HEK293 (cell line): ENCODE results near the gene C8B.

Experiments
- CTCF ChIA-PET: fragments of 350-600 bp; formaldehyde crosslinking; extraction: SDS; loops from one replicate; lab custom pipeline; 2021; ENCODE audit warnings: antibody characterized with exemption; lab: Yijun Ruan, JAX
- POLR2A ChIA-PET: fragments of 300-600 bp; formaldehyde crosslinking; extraction: SDS; loops from one replicate; lab custom pipeline; 2020; ENCODE audit warnings: antibody characterized with exemption, inconsistent platforms; lab: Yijun Ruan, JAX
- H3K27ac ChIP-seq: fragments of 200-500 bp; sonication (Bioruptor generic); 2 replicates; pipeline ENCODE4 v1.5.1; 2014; ENCODE audit warnings: low read depth, low read length, control low read depth, inconsistent platforms; ENCODE audit errors: extremely low read depth
- H3K36me3 ChIP-seq, 2 experiments: fragments of 200-500 bp in 1 of 2; sonication (Bioruptor generic) in 1 of 2; 1 replicate in 1 of 2; 2 replicates in 1 of 2; pipeline ENCODE4 v1.5.1; 2014 to 2017; ENCODE audit warnings: inconsistent platforms in 2 of 2, low read length in 2 of 2; ENCODE audit not compliant: control insufficient read depth in 2 of 2, insufficient read depth in 1 of 2
- H3K4me1 ChIP-seq: fragments of 200-500 bp; sonication (Bioruptor generic); 2 replicates; pipeline ENCODE4 v1.5.1; 2014; ENCODE audit warnings: mild to moderate bottlenecking, low read length, inconsistent platforms; ENCODE audit not compliant: control insufficient read depth, insufficient read depth
- H3K4me3 ChIP-seq: 2 replicates; pipeline ENCODE4 v1.5.1; 2011; ENCODE audit warnings: low read depth, mild to moderate bottlenecking, control low read depth, low read length, moderate library complexity
- H3K9me3 ChIP-seq: fragments of 200-500 bp; sonication (Bioruptor generic); 2 replicates; pipeline ENCODE4 v1.5.1; 2014; ENCODE audit warnings: low read depth, low read length, inconsistent platforms; ENCODE audit not compliant: control insufficient read depth, insufficient read depth
- SCRT1 ChIP-seq: fragments of 450-650 bp; formaldehyde crosslinking; IDR thresholded peaks from 2 replicates; pipeline ENCODE4 v1.5.1; 2016; ENCODE audit warnings: missing biosample characterization, missing genetic modification characterization, borderline replicate concordance
- TCF7L2 ChIP-seq: IDR thresholded peaks from 2 replicates; pipeline ENCODE4 v1.6.1; 2011; ENCODE audit warnings: low read depth, mild to moderate bottlenecking, inconsistent platforms, low read length, moderate library complexity, borderline replicate concordance
- TRIM28 ChIP-seq: IDR thresholded peaks from 2 replicates; pipeline ENCODE4 v1.6.1; 2011; ENCODE audit warnings: low read length, control low read depth, borderline replicate concordance
- ZBTB21 ChIP-seq: fragments of 450-650 bp; formaldehyde crosslinking; IDR thresholded peaks from 2 replicates; pipeline ENCODE4 v1.5.1; 2017; ENCODE audit warnings: missing biosample characterization, missing genetic modification characterization
- ZFP69B ChIP-seq: fragments of 450-650 bp; formaldehyde crosslinking; IDR thresholded peaks from 2 replicates; pipeline ENCODE4 v1.5.1; 2016; ENCODE audit warnings: missing biosample characterization, missing genetic modification characterization
- ZIC2 ChIP-seq: fragments of 450-650 bp; formaldehyde crosslinking; IDR thresholded peaks from 2 replicates; pipeline ENCODE4 v1.5.1; 2016; ENCODE audit warnings: missing biosample characterization, missing genetic modification characterization
- ZNF121 ChIP-seq: fragments of 450-650 bp; formaldehyde crosslinking; IDR thresholded peaks from 2 replicates; pipeline ENCODE4 v1.5.1; 2016; ENCODE audit warnings: missing biosample characterization, missing genetic modification characterization
- ZNF140 ChIP-seq: fragments of 450-650 bp; formaldehyde crosslinking; IDR thresholded peaks from 2 replicates; pipeline ENCODE4 v1.5.1; 2016; ENCODE audit warnings: missing biosample characterization, missing genetic modification characterization
- ZNF2 ChIP-seq: fragments of 450-650 bp; formaldehyde crosslinking; IDR thresholded peaks from 2 replicates; pipeline ENCODE4 v1.5.1; 2016; ENCODE audit warnings: missing biosample characterization, missing genetic modification characterization
- ZNF311 ChIP-seq: fragments of 450-650 bp; formaldehyde crosslinking; IDR thresholded peaks from 2 replicates; pipeline ENCODE4 v1.5.1; 2017; ENCODE audit warnings: missing biosample characterization, missing genetic modification characterization, borderline replicate concordance
- ZNF341 ChIP-seq: fragments of 450-650 bp; formaldehyde crosslinking; IDR thresholded peaks from 2 replicates; pipeline ENCODE4; 2016; ENCODE audit warnings: low read depth, missing biosample characterization, missing genetic modification characterization
- ZNF473 ChIP-seq: fragments of 450-650 bp; formaldehyde crosslinking; IDR thresholded peaks from 2 replicates; pipeline ENCODE4 v1.5.1; 2017; ENCODE audit warnings: missing biosample characterization, missing genetic modification characterization
- ZNF510 ChIP-seq: fragments of 450-650 bp; formaldehyde crosslinking; IDR thresholded peaks from 2 replicates; pipeline ENCODE4 v1.5.1; 2018; ENCODE audit warnings: mild to moderate bottlenecking, missing genetic modification characterization, missing biosample characterization; ENCODE audit not compliant: insufficient replicate concordance
- ZNF529 ChIP-seq: fragments of 450-650 bp; formaldehyde crosslinking; IDR thresholded peaks from 2 replicates; pipeline ENCODE4 v1.5.1; 2017; ENCODE audit warnings: missing genetic modification characterization, missing biosample characterization; ENCODE audit not compliant: insufficient replicate concordance
- ZNF596 ChIP-seq: fragments of 450-650 bp; IDR thresholded peaks from 2 replicates; pipeline ENCODE4 v1.5.0; 2018; ENCODE audit warnings: missing biosample characterization, mild to moderate bottlenecking, missing genetic modification characterization, moderate library complexity
- ZNF664 ChIP-seq: fragments of 450-650 bp; formaldehyde crosslinking; IDR thresholded peaks from 2 replicates; pipeline ENCODE4 v1.5.1; 2016; ENCODE audit warnings: missing biosample characterization, missing genetic modification characterization
- TF ChIP-seq, protein P1 (sequence below): fragments of 450-650 bp; formaldehyde crosslinking; IDR thresholded peaks from 2 replicates; pipeline ENCODE4 v1.5.1; 2016; ENCODE audit warnings: missing biosample characterization, missing genetic modification characterization
- TF ChIP-seq, protein P2 (sequence below): fragments of 450-650 bp; formaldehyde crosslinking; IDR thresholded peaks from 2 replicates; pipeline ENCODE4 v1.5.1; 2016; ENCODE audit warnings: missing biosample characterization, missing genetic modification characterization
- TF ChIP-seq, protein P3 (sequence below): fragments of 450-650 bp; formaldehyde crosslinking; IDR thresholded peaks from 2 replicates; pipeline ENCODE4 v1.5.1; 2016; ENCODE audit warnings: missing biosample characterization, missing genetic modification characterization
- TF ChIP-seq, protein P4 (sequence below): fragments of 450-650 bp; formaldehyde crosslinking; IDR thresholded peaks from 2 replicates; pipeline ENCODE4 v1.5.1; 2016; ENCODE audit warnings: missing biosample characterization, missing genetic modification characterization, low read depth
- TF ChIP-seq, protein P5 (sequence below): fragments of 450-650 bp; IDR thresholded peaks from 2 replicates; pipeline ENCODE4 v1.5.1; 2018; ENCODE audit warnings: missing biosample characterization, mild to moderate bottlenecking, missing genetic modification characterization

The C8B gene

DNA sequence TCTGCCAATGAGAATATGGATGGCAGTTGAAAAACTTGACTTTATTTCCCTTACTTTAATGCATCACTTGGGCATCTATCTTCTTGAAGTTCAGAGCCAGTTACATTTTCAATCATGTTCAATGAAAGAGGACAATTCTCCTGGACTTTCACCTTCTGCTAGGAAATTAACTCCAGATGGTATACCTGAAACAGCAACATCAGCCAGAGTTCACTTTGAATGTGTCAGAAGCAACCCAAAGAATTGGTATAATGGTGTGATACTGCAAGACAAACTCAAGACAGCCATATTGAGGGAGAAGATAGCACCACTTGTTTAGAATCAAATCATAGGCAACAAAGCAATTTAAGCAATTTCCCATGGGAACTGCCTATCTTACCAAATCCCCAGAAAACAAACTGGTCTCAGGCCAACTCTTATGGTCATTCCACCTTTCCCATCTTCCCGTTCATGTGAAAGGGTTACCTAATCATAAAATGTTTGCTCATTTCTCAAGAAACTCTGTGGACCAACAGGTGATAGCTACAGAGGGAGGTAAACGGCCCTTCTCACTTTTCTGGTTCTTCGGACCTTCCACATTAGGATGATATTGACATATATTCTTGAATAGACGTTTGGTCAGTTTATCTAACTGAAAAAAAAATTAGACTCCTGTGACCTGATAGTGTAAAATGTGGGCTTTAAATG is 29.7 kb upstream of the C8B start (continued):
- TF ChIP-seq ZNF311 (tag by site-specific recombination) (no peak), ZIC2 (tag by site-specific recombination) (no peak), ZNF664 (tag by site-specific recombination) (no peak), ZNF140 (tag by site-specific recombination) (no peak), ZNF596 (no peak), ZNF529 (tag by site-specific recombination) (no peak)
- TF ChIP-seq, protein P1, sequence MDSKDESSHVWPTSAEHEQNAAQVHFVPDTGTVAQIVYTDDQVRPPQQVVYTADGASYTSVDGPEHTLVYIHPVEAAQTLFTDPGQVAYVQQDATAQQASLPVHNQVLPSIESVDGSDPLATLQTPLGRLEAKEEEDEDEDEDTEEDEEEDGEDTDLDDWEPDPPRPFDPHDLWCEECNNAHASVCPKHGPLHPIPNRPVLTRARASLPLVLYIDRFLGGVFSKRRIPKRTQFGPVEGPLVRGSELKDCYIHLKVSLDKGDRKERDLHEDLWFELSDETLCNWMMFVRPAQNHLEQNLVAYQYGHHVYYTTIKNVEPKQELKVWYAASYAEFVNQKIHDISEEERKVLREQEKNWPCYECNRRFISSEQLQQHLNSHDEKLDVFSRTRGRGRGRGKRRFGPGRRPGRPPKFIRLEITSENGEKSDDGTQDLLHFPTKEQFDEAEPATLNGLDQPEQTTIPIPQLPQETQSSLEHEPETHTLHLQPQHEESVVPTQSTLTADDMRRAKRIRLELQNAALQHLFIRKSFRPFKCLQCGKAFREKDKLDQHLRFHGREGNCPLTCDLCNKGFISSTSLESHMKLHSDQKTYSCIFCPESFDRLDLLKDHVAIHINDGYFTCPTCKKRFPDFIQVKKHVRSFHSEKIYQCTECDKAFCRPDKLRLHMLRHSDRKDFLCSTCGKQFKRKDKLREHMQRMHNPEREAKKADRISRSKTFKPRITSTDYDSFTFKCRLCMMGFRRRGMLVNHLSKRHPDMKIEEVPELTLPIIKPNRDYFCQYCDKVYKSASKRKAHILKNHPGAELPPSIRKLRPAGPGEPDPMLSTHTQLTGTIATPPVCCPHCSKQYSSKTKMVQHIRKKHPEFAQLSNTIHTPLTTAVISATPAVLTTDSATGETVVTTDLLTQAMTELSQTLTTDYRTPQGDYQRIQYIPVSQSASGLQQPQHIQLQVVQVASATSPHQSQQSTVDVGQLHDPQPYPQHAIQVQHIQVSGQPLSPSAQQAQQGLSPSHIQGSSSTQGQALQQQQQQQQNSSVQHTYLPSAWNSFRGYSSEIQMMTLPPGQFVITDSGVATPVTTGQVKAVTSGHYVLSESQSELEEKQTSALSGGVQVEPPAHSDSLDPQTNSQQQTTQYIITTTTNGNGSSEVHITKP: no peak
- TF ChIP-seq, protein P2, sequence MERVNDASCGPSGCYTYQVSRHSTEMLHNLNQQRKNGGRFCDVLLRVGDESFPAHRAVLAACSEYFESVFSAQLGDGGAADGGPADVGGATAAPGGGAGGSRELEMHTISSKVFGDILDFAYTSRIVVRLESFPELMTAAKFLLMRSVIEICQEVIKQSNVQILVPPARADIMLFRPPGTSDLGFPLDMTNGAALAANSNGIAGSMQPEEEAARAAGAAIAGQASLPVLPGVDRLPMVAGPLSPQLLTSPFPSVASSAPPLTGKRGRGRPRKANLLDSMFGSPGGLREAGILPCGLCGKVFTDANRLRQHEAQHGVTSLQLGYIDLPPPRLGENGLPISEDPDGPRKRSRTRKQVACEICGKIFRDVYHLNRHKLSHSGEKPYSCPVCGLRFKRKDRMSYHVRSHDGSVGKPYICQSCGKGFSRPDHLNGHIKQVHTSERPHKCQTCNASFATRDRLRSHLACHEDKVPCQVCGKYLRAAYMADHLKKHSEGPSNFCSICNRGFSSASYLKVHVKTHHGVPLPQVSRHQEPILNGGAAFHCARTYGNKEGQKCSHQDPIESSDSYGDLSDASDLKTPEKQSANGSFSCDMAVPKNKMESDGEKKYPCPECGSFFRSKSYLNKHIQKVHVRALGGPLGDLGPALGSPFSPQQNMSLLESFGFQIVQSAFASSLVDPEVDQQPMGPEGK: no peak

DNA sequence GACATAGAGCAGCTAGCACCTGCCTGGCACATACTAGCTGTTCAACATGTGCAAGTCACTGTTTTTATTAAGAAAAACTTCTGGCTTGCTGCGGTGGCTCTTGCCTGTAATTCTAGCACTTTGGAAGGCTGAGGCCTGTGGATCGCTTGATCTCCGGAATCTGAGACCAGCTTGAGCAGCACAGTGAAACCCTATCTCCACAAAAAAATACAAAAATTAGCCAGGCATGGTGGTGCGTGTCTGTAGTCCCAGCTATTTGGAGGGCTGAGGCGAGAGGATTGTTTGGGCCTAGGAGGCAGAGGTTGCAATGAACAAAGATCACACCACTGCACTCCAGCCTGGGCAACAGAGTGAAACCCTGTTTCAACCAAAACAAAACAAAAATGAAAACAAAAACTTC is 27.7 kb upstream of the C8B start:
- H3K27ac ChIP-seq: no peak overlapping the region
- H3K9me3 ChIP-seq: no peaks in the 10 kb centered on the region
- no peaks in the 10 kb centered on the region for H3K4me1 ChIP-seq
- CTCF ChIA-PET: interaction anchor here (0.6 kb wide), 2 partner anchors 14 to 47 kb away, joined by 3 read pairs; no protein-coding TSS in a partner anchor
- POLR2A ChIA-PET: no interaction called here
- H3K4me3 ChIP-seq: no peak overlapping the region
- H3K36me3 ChIP-seq: no peaks in the 10 kb centered on the region
- TF ChIP-seq, protein P3, sequence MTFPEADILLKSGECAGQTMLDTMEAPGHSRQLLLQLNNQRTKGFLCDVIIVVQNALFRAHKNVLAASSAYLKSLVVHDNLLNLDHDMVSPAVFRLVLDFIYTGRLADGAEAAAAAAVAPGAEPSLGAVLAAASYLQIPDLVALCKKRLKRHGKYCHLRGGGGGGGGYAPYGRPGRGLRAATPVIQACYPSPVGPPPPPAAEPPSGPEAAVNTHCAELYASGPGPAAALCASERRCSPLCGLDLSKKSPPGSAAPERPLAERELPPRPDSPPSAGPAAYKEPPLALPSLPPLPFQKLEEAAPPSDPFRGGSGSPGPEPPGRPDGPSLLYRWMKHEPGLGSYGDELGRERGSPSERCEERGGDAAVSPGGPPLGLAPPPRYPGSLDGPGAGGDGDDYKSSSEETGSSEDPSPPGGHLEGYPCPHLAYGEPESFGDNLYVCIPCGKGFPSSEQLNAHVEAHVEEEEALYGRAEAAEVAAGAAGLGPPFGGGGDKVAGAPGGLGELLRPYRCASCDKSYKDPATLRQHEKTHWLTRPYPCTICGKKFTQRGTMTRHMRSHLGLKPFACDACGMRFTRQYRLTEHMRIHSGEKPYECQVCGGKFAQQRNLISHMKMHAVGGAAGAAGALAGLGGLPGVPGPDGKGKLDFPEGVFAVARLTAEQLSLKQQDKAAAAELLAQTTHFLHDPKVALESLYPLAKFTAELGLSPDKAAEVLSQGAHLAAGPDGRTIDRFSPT (tag by site-specific recombination): no peak
- TF ChIP-seq ZNF510 (no peak), ZFP69B (tag by site-specific recombination) (no peak), ZNF473 (tag by site-specific recombination) (no peak), TRIM28 (no peak), ZNF341 (no peak), ZBTB21 (tag by site-specific recombination) (no peak), ZNF121 (no peak), ZNF2 (tag by site-specific recombination) (no peak), SCRT1 (tag by site-specific recombination) (no peak), TCF7L2 (no peak)
- TF ChIP-seq, protein P1: no peak
- TF ChIP-seq, protein P4, sequence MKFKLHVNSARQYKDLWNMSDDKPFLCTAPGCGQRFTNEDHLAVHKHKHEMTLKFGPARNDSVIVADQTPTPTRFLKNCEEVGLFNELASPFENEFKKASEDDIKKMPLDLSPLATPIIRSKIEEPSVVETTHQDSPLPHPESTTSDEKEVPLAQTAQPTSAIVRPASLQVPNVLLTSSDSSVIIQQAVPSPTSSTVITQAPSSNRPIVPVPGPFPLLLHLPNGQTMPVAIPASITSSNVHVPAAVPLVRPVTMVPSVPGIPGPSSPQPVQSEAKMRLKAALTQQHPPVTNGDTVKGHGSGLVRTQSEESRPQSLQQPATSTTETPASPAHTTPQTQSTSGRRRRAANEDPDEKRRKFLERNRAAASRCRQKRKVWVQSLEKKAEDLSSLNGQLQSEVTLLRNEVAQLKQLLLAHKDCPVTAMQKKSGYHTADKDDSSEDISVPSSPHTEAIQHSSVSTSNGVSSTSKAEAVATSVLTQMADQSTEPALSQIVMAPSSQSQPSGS (tag by site-specific recombination): no peak
- TF ChIP-seq, protein P5, sequence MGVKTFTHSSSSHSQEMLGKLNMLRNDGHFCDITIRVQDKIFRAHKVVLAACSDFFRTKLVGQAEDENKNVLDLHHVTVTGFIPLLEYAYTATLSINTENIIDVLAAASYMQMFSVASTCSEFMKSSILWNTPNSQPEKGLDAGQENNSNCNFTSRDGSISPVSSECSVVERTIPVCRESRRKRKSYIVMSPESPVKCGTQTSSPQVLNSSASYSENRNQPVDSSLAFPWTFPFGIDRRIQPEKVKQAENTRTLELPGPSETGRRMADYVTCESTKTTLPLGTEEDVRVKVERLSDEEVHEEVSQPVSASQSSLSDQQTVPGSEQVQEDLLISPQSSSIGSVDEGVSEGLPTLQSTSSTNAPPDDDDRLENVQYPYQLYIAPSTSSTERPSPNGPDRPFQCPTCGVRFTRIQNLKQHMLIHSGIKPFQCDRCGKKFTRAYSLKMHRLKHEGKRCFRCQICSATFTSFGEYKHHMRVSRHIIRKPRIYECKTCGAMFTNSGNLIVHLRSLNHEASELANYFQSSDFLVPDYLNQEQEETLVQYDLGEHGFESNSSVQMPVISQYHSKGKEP (tag by site-specific recombination): no peak
